HCT116 (cell line): ENCODE measurements around the gene MACC1. TPM values are rescaled to one million over a fixed set of nuclear protein-coding genes. Genes with fewer than 3 reads are reported as not detected.

Source experiments
- ATAC-seq: fragments of 200-7000 bp; cut with Tn5 transposase; 2 replicates; pipeline ENCODE4 v1.9.1; 2020; ENCODE audit warnings: mild to moderate bottlenecking, moderate library complexity
- BruUV-seq: library from RNA; stranded (reverse); fragments of 400-500 nt; replicated peaks from 2 replicates; lab custom pipeline; 2021; lab: Mats Ljungman, UMichigan
- CTCF ChIA-PET: fragments of 300-600 bp; sonication (Branson Sonifier 250); formaldehyde crosslinking; loops from one replicate; lab custom pipeline; 2021; ENCODE audit warnings: antibody characterized with exemption; lab: Charles Lee
- POLR2A ChIA-PET: fragments of 300-600, 350-600 bp; sonication (Branson Sonifier 250); formaldehyde crosslinking; loops from one replicate; lab custom pipeline; 2021; ENCODE audit warnings: antibody characterized with exemption; lab: Charles Lee
- RAD21 ChIA-PET, 2 experiments: fragments of 300-600 bp; sonication (Branson Sonifier 250); formaldehyde crosslinking; loops; one replicate each; lab custom pipeline; 2023; ENCODE audit warnings: low total read pairs in 2 of 2; ENCODE audit not compliant: uncharacterized antibody in 2 of 2, unreplicated experiment in 2 of 2, low non-redundant PET in 1 of 2; lab: Charles Lee
- DNase-seq: peaks from one replicate; pipeline ENCODE4 v3.0.0-alpha.2; 2010; ENCODE audit warnings: low read depth, low spot score
- H2AFZ ChIP-seq: fragments of 200-600 bp; shearing (Covaris generic), sonication (generic); 2 replicates; pipeline ENCODE4 v1.6.1; 2017; ENCODE audit warnings: low read depth, mixed run types, mixed read lengths, antibody characterized with exemption, low read length; ENCODE audit not compliant: poor library complexity, severe bottlenecking
- H3K27ac ChIP-seq: 2 replicates; pipeline ENCODE4 v1.5.1; 2012; ENCODE audit warnings: low read depth, low read length
- H3K27me3 ChIP-seq: fragments of 200-600 bp; sonication (generic); 2 replicates; pipeline ENCODE4 v1.6.1; 2016; ENCODE audit warnings: mixed run types, low read length, mixed read lengths; ENCODE audit not compliant: insufficient read depth
- H3K36me3 ChIP-seq, 2 experiments: fragments of 200-500 bp in 1 of 2; fragments of 200-600 bp in 1 of 2; sonication (Bioruptor generic) in 1 of 2; sonication (generic) in 1 of 2; 2 replicates each; pipeline versions ENCODE4 v1.5.1 to v1.6.1; 2014 to 2016; ENCODE audit warnings: low read length in 2 of 2, inconsistent platforms in 1 of 2, mixed read lengths in 1 of 2, mixed run types in 1 of 2; ENCODE audit not compliant: insufficient read depth in 2 of 2, control insufficient read depth in 1 of 2
- H3K4me1 ChIP-seq, 2 experiments: fragments of 200-600 bp in 1 of 2; sonication (generic) in 1 of 2; 2 replicates each; pipeline versions ENCODE4 v1.5.1 to v1.6.1; 2012 to 2017; ENCODE audit warnings: low read length in 2 of 2, inconsistent platforms in 1 of 2, mild to moderate bottlenecking in 1 of 2, mixed read lengths in 1 of 2, mixed run types in 1 of 2, moderate library complexity in 1 of 2; ENCODE audit not compliant: insufficient read depth in 2 of 2, control insufficient read depth in 1 of 2
- H3K4me2 ChIP-seq: fragments of 200-600 bp; sonication (generic); 2 replicates; pipeline ENCODE4 v1.6.1; 2017; ENCODE audit warnings: mixed run types, low read length, mixed read lengths
- H3K4me3 ChIP-seq, 2 experiments: fragments of 200-600 bp in 1 of 2; sonication (generic) in 1 of 2; replicated peaks in 1 of 2; 2 replicates each; pipeline ENCODE4 v1.5.1; 2011 to 2016; ENCODE audit warnings: low read length in 2 of 2, control low read depth in 1 of 2, low read depth in 1 of 2, mild to moderate bottlenecking in 1 of 2, mixed read lengths in 1 of 2, mixed run types in 1 of 2
- H3K79me2 ChIP-seq: fragments of 200-600 bp; sonication (generic); 2 replicates; pipeline ENCODE4 v1.6.1; 2017; ENCODE audit warnings: mild to moderate bottlenecking, mixed run types, low read length, moderate library complexity, mixed read lengths; ENCODE audit not compliant: insufficient read depth
- H3K9ac ChIP-seq: fragments of 200-600 bp; sonication (generic); 2 replicates; pipeline ENCODE4 v1.6.1; 2016; ENCODE audit warnings: low read length, mixed read lengths
- H3K9me2 ChIP-seq: fragments of 200-600 bp; sonication (generic), shearing (Covaris generic); 2 replicates; pipeline ENCODE4 v1.6.1; 2017; ENCODE audit warnings: mixed run types, mild to moderate bottlenecking, moderate library complexity; ENCODE audit not compliant: insufficient read depth
- H3K9me3 ChIP-seq, 2 experiments: fragments of 200-500 bp in 1 of 2; fragments of 200-600 bp in 1 of 2; sonication (Bioruptor generic) in 1 of 2; sonication (generic) in 1 of 2; 2 replicates each; pipeline ENCODE4 v1.6.1; 2014 to 2017; ENCODE audit warnings: low read length in 2 of 2, mixed read lengths in 2 of 2, inconsistent platforms in 1 of 2, low read depth in 1 of 2, mild to moderate bottlenecking in 1 of 2, mixed run types in 1 of 2, moderate library complexity in 1 of 2; ENCODE audit not compliant: control insufficient read depth in 1 of 2, insufficient read depth in 1 of 2
- H4K20me1 ChIP-seq: fragments of 200-600 bp; sonication (generic), shearing (Covaris generic); 2 replicates; pipeline ENCODE4 v1.6.1; 2017; ENCODE audit warnings: mixed run types, mild to moderate bottlenecking, moderate library complexity; ENCODE audit not compliant: insufficient read depth
- ATF3 ChIP-seq: IDR thresholded peaks from 2 replicates; pipeline ENCODE4 v1.6.1; 2012
- CBX3 ChIP-seq: IDR thresholded peaks from 2 replicates; pipeline ENCODE4 v1.6.1; 2012; ENCODE audit warnings: low read depth
- CEBPB ChIP-seq: IDR thresholded peaks from 2 replicates; pipeline ENCODE4 v1.6.1; 2012; ENCODE audit warnings: low read depth
- EGR1 ChIP-seq: IDR thresholded peaks from 2 replicates; pipeline ENCODE4 v1.6.1; 2012; ENCODE audit warnings: low read depth
- ELF1 ChIP-seq: IDR thresholded peaks from 2 replicates; pipeline ENCODE4 v1.6.1; 2012; ENCODE audit warnings: low read depth, borderline replicate concordance
- EZH2phosphoT487 ChIP-seq: fragments of 200-600 bp; IDR thresholded peaks from 2 replicates; pipeline ENCODE4 v1.6.1; 2018; ENCODE audit warnings: antibody characterized with exemption, borderline replicate concordance
- MAX ChIP-seq: IDR thresholded peaks from 2 replicates; pipeline ENCODE4 v1.6.1; 2012
- REST ChIP-seq: IDR thresholded peaks from 2 replicates; pipeline ENCODE4 v1.6.1; 2012; ENCODE audit warnings: low read depth
- SIN3A ChIP-seq: IDR thresholded peaks from 2 replicates; pipeline ENCODE4 v1.6.1; 2012; ENCODE audit warnings: low read depth
- SP1 ChIP-seq: IDR thresholded peaks from 2 replicates; pipeline ENCODE4 v1.6.1; 2012; ENCODE audit warnings: low read depth
- SRF ChIP-seq: IDR thresholded peaks from 2 replicates; pipeline ENCODE4 v1.6.1; 2012; ENCODE audit warnings: low read depth
- ZBTB33 ChIP-seq: IDR thresholded peaks from 2 replicates; pipeline ENCODE4 v1.6.1; 2011; ENCODE audit warnings: mild to moderate bottlenecking, low read length, moderate library complexity; ENCODE audit not compliant: insufficient replicate concordance; ENCODE audit errors: extremely low read depth
- ZNF274 ChIP-seq: fragments of 200-500 bp; sonication (Bioruptor generic); IDR thresholded peaks from 2 replicates; pipeline ENCODE4 v1.6.1; 2014; ENCODE audit warnings: mild to moderate bottlenecking, low read depth, low read length, inconsistent platforms
- intact Hi-C: fragments of 100-400 bp; cut with micrococcal nuclease; formaldehyde crosslinking; loops from 2 replicates; pipeline ENCODE4 v1.10.0; 2022
- total RNA-seq: library from RNA; stranded (reverse); gene quantifications from one replicate; pipeline ENCODE4 v1.2.1, GENCODE V29; 2021; ENCODE audit not compliant: unreplicated experiment

Gene MACC1
- total RNA-seq, 1 experiment from 2014 or later, result 9.8 TPM

GRCh38 chr7:20249376-20249775, 32.2 kb upstream of the MACC1 start:
- H3K4me2 ChIP-seq, result no peak overlapping the region
- H3K27me3 ChIP-seq, result no peaks in the 10 kb centered on the region
- H3K4me1 ChIP-seq, result no peaks in the 10 kb centered on the region
- POLR2A ChIA-PET, result no interaction called here
- H3K79me2 ChIP-seq, result no peaks in the 10 kb centered on the region
- DNase-seq, result no peak
- H3K9me2 ChIP-seq, result no peaks in the 10 kb centered on the region
- H2AFZ ChIP-seq, result no peak overlapping the region
- H3K9me3 ChIP-seq, result no peaks in the 10 kb centered on the region
- H3K4me3 ChIP-seq, result no peak overlapping the region
- no peak overlapping the region for H3K9ac ChIP-seq
- no peak for TF ChIP-seq MAX
- no peak for TF ChIP-seq EGR1
- TF ChIP-seq CEBPB, result no peak
- no peak for TF ChIP-seq ZBTB33
- no peak for TF ChIP-seq SRF
- TF ChIP-seq EZH2phosphoT487, result no peak
- TF ChIP-seq, all 23 proteins: peak for 0
- intact Hi-C loops, result no loop called here
- ChIA-PET RAD21 (no interaction called here), CTCF (no interaction called here)
- BruUV-seq, result no TSS peak
- ATAC-seq, result no peak
- no peaks in the 10 kb centered on the region for H3K36me3 ChIP-seq
- H3K27ac ChIP-seq, result no peak overlapping the region
- H4K20me1 ChIP-seq, result no peaks in the 10 kb centered on the region

GRCh38 chr7:20246236-20246635, 29.1 kb upstream of the MACC1 start:
- ChIA-PET POLR2A (no interaction called here), CTCF (no interaction called here), RAD21 (no interaction called here)
- H3K27ac ChIP-seq, result no peak overlapping the region
- no peaks in the 10 kb centered on the region for H3K4me1 ChIP-seq
- H4K20me1 ChIP-seq, result no peaks in the 10 kb centered on the region
- no peak overlapping the region for H2AFZ ChIP-seq
- H3K36me3 ChIP-seq, result no peaks in the 10 kb centered on the region
- H3K79me2 ChIP-seq, result no peaks in the 10 kb centered on the region
- no peaks in the 10 kb centered on the region for H3K9me3 ChIP-seq
- DNase-seq (no peak), ATAC-seq (no peak)
- H3K4me2 ChIP-seq, result no peak overlapping the region
- intact Hi-C loops, result no loop called here
- no peaks in the 10 kb centered on the region for H3K27me3 ChIP-seq
- H3K9ac ChIP-seq, result no peak overlapping the region
- no peak overlapping the region for H3K4me3 ChIP-seq
- BruUV-seq, result no TSS peak
- H3K9me2 ChIP-seq, result no peaks in the 10 kb centered on the region
- TF ChIP-seq ATF3 (no peak), CBX3 (no peak), ELF1 (no peak), SP1 (no peak), CEBPB (no peak), REST (no peak), ZBTB33 (no peak), ZNF274 (no peak), SIN3A (no peak)
